SK-N-MC (cell line): ENCODE data around the gene AGBL1.

Experiments
- EZH2 ChIP-seq: fragments of 200-600 bp; sonication (generic); IDR thresholded peaks from one replicate; pipeline ENCODE4 v1.6.1; 2017; ENCODE audit warnings: antibody characterized with exemption
- FOXP2 ChIP-seq: optimal IDR thresholded peaks from 2 replicates; pipeline ENCODE3; 2011; ENCODE audit warnings: mild to moderate bottlenecking, moderate library complexity; ENCODE audit not compliant: insufficient read depth; ENCODE audit errors: extremely low read length, control extremely low read depth
- POLR2AphosphoS5 ChIP-seq: IDR thresholded peaks from 2 replicates; pipeline ENCODE4 v1.6.1; 2012; ENCODE audit warnings: mild to moderate bottlenecking, low read depth, low read length, borderline replicate concordance

- TF ChIP-seq POLR2AphosphoS5: no peak
- TF ChIP-seq EZH2: no peak
- TF ChIP-seq FOXP2: no peak
Observed at GRCh38 chr15:86830304-86830703, 750.6 kb downstream of the AGBL1 start.
